A673 (cell line): ENCODE data around the gene HNF4A.

Experiments
- EZH2 ChIP-seq: fragments of 200-600 bp; sonication (generic); IDR thresholded peaks from 2 replicates; pipeline ENCODE4 v1.6.1; 2017; ENCODE audit warnings: borderline replicate concordance, low read depth, mild to moderate bottlenecking, mixed read lengths, antibody characterized with exemption, low read length; ENCODE audit not compliant: poor library complexity, severe bottlenecking
- TF ChIP-seq, protein P1 (sequence below): fragments of 300-800, 200-600 bp; sonication (generic); conservative IDR thresholded peaks from 2 replicates; pipeline ENCODE4 v1.5.1; 2017; ENCODE audit warnings: low read depth, mild to moderate bottlenecking, antibody characterized with exemption, low read length, moderate library complexity, mixed read lengths

DNA sequence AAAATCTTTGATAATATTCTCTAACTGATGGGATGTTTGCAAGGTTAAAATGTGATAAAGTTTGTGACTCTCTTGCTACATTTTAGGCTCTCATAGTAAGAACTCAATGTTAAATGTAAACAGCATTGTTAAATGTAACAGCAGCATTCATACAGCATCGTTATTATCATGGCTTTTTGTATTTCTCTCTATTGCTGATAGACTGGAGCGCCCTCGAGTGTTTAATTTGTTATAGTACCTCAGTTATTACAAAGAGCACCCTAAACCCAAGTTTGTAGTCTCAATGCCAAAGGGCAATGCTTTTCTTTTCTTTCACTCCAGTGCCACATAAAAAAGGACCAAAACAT is 105.3 kb downstream of the HNF4A start:
- TF ChIP-seq, protein P1, sequence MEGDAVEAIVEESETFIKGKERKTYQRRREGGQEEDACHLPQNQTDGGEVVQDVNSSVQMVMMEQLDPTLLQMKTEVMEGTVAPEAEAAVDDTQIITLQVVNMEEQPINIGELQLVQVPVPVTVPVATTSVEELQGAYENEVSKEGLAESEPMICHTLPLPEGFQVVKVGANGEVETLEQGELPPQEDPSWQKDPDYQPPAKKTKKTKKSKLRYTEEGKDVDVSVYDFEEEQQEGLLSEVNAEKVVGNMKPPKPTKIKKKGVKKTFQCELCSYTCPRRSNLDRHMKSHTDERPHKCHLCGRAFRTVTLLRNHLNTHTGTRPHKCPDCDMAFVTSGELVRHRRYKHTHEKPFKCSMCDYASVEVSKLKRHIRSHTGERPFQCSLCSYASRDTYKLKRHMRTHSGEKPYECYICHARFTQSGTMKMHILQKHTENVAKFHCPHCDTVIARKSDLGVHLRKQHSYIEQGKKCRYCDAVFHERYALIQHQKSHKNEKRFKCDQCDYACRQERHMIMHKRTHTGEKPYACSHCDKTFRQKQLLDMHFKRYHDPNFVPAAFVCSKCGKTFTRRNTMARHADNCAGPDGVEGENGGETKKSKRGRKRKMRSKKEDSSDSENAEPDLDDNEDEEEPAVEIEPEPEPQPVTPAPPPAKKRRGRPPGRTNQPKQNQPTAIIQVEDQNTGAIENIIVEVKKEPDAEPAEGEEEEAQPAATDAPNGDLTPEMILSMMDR, result peak; percentile 62
- TF ChIP-seq EZH2, result no peak
